ENCODE measurements around the gene DLG4.

DLG4 gene

DNA sequence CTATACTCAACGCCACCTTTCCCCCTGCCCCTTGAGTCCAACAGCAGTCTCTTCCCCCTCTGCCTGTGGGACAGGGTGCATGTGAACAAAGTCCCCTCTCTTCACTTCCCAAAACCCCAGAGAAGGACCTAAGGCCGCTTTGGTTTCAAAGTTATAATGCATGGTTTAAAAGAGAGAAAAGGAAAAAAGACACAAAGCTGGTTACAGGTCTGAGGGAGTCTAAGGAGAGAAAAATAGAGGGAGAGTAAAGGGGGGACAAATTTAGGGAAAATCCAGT lies 23.8 kb upstream of the DLG4 start:
- H3K27me3 ChIP-seq (ENCODE audit: insufficient read depth, low read depth): no peaks in the 10 kb centered on the region
- TF ChIP-seq, protein P1, sequence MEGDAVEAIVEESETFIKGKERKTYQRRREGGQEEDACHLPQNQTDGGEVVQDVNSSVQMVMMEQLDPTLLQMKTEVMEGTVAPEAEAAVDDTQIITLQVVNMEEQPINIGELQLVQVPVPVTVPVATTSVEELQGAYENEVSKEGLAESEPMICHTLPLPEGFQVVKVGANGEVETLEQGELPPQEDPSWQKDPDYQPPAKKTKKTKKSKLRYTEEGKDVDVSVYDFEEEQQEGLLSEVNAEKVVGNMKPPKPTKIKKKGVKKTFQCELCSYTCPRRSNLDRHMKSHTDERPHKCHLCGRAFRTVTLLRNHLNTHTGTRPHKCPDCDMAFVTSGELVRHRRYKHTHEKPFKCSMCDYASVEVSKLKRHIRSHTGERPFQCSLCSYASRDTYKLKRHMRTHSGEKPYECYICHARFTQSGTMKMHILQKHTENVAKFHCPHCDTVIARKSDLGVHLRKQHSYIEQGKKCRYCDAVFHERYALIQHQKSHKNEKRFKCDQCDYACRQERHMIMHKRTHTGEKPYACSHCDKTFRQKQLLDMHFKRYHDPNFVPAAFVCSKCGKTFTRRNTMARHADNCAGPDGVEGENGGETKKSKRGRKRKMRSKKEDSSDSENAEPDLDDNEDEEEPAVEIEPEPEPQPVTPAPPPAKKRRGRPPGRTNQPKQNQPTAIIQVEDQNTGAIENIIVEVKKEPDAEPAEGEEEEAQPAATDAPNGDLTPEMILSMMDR (conservative IDR thresholded peaks at IDR 0.05; ENCODE audit: low read depth, low read length): no peak
- H3K36me3 ChIP-seq (ENCODE audit: insufficient read depth): no peaks in the 10 kb centered on the region
- H3K79me2 ChIP-seq (ENCODE audit: insufficient read depth, low read depth): no peaks in the 10 kb centered on the region
- H3K4me1 ChIP-seq (ENCODE audit: low read depth, poor library complexity, severe bottlenecking): no peaks in the 10 kb centered on the region
- no peaks in the 10 kb centered on the region for H4K20me1 ChIP-seq (ENCODE audit: insufficient read depth)
- H3K4me2 ChIP-seq: no peak overlapping the region
- H2AFZ ChIP-seq (ENCODE audit: low read depth): no peak overlapping the region
- no peak overlapping the region for H3K9ac ChIP-seq
- no peak overlapping the region for H3K27ac ChIP-seq
- no peak overlapping the region for H3K4me3 ChIP-seq (IDR thresholded peaks at IDR 0.05; ENCODE audit: insufficient read depth, low read depth, low read length)

DNA sequence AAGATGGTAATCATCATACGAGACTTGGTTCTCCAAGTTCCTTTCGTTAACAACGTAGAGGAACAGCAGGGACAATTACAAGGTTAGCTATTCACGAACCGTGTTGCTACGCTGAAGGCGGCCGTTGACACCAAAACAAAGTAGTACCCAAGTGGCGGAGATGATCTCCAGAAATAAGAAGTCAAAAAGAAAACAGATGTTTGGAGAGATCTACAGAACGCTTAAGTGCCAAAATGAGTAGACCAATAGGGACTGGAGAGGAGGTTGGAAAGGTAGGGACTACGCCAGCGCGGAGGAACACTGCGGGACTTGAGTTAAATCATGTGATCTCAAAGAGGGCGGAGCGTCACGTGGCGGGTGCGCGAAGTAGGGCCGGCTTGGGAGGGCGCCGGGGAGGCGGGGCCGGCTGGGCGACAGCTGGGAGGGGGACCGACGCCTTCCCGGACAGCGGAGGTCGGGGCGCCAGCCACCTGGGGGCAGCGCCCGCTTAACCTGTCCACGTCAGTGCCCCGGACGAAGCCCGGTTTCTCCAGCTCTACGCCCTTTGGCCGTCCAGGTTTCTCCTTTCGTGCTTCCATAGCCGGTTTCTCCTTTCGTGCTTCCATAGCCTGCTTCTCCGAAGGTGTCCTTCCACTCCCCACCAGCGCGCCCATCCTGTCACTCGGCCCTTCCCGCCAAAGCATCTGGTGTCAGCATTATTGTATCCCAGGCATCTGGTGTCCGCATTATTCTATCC lies 23.2 kb upstream of the DLG4 start:
- H3K9ac ChIP-seq: peak overlapping the region; percentile 39; the same call in 1 of the 2 replicates

DNA sequence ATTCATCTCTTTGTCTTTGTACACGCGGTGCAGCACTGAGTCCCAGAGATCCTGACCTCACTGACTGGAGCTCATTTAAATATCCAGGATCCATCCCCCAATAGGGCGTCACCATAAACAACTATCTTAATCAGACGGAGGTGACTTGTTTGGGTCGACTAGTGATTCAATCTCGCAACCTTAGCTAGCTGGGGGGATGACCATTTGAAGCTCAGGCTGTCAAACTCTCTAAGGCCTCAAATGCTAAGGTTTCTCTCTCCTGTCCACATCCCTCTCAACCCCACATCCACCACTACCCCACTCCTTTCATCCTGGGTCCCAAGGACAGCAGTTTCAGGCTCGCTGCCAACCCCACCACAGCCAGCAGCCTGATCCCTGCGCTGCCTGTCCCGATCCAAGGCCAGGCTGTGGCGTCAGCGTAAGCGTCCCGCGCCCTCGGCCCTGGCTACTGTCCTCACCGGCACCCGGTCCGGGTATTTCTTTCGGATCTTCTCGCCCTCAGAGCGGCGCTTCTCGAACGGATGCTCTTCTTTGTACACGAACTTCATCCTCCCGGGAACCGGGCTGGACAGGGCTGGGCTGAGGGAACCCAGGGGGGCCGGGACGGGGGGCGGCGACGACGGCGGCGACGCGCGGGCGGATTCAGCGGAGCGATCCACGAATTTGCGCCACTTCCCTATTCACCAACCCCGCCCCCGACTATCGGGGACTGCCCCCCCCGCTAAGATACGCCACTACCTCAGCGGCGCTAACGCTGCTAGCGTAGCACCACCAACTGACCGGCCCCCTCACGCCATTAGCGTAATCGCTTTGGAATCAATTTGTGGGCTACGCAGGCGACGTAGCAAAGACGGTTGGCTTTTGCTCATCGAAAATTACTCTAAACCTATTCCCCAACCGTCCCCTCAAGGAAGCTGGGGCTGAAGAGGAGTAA lies 22.4 kb upstream of the DLG4 start, which contains the start of gene GABARAP:
Gene GABARAP (minus strand): TSS at position 667 of the 934 bp plus-strand sequence. CDS start 119 bp downstream, at position 548.
- H3K27me3 ChIP-seq (ENCODE audit: insufficient read depth, low read depth): no peaks in the 10 kb centered on the region
- H3K4me2 ChIP-seq: peak within 1 kb of the TSS; percentile 45; the same call in 1 of the 2 replicates
- H3K9ac ChIP-seq: peak within 1 kb of the TSS; percentile 39; the same call in 1 of the 2 replicates
- TF ChIP-seq, protein P1 (conservative IDR thresholded peaks at IDR 0.05; ENCODE audit: low read depth, low read length): no peak
- no peaks in the 10 kb centered on the region for H3K36me3 ChIP-seq (ENCODE audit: insufficient read depth)
- H4K20me1 ChIP-seq (ENCODE audit: insufficient read depth): no peaks in the 10 kb centered on the region
- no peak within 1 kb of the TSS for H3K4me3 ChIP-seq (IDR thresholded peaks at IDR 0.05; ENCODE audit: insufficient read depth, low read depth, low read length)
- H2AFZ ChIP-seq (ENCODE audit: low read depth): peak within 1 kb of the TSS; percentile 34; the same call in 1 of the 2 replicates
- H3K79me2 ChIP-seq (ENCODE audit: insufficient read depth, low read depth): no peaks in the 10 kb centered on the region
- H3K4me1 ChIP-seq (ENCODE audit: low read depth, poor library complexity, severe bottlenecking): no peaks in the 10 kb centered on the region
- peak within 1 kb of the TSS; percentile 39 for H3K27ac ChIP-seq

More for the DNA sequence above, 23.2 kb upstream of the DLG4 start:
- peak overlapping the region; percentile 39 for H3K27ac ChIP-seq
- no peaks in the 10 kb centered on the region for H4K20me1 ChIP-seq (ENCODE audit: insufficient read depth)
- peak overlapping the region; percentile 34; the same call in 1 of the 2 replicates for H2AFZ ChIP-seq (ENCODE audit: low read depth)
- no peak overlapping the region for H3K4me3 ChIP-seq (IDR thresholded peaks at IDR 0.05; ENCODE audit: insufficient read depth, low read depth, low read length)
- no peak overlapping the region for H3K4me2 ChIP-seq
- H3K36me3 ChIP-seq (ENCODE audit: insufficient read depth): no peaks in the 10 kb centered on the region
- no peaks in the 10 kb centered on the region for H3K4me1 ChIP-seq (ENCODE audit: low read depth, poor library complexity, severe bottlenecking)
- no peaks in the 10 kb centered on the region for H3K27me3 ChIP-seq (ENCODE audit: insufficient read depth, low read depth)
- no peaks in the 10 kb centered on the region for H3K79me2 ChIP-seq (ENCODE audit: insufficient read depth, low read depth)
- TF ChIP-seq, protein P1 (conservative IDR thresholded peaks at IDR 0.05; ENCODE audit: low read depth, low read length): no peak

DNA sequence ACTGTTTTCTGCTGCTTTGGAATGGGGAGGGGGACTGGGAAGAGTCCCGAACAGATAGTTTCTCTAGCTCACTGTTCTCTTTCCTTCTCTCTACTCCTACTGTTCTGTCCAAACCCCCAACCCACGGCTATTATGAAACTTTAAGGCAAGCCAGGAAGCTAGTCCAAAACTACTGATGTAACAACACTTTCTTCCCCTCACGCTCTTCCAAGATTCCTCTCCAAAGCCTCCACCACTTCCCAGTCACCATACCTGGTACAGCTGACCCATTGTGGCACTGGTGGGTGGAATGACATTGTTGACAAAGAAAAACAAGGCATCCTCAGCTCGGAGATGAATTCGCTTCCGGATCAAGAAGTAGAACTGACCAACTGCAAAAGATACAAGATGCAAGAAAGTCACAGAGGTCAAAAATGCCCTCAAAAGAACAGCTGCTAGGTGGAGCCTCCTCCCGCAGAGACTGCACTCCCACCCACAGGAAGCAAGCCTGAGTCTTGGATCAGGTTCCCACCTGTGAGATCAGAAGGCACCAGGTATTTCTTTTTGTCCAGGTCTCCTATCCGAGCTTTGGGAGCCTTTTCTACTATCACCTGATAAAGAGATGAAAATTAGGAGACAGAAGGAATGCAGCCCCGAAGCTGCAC lies 21.6 kb upstream of the DLG4 start:
- no peaks in the 10 kb centered on the region for H3K4me1 ChIP-seq (ENCODE audit: low read depth, poor library complexity, severe bottlenecking)
- H3K36me3 ChIP-seq (ENCODE audit: insufficient read depth): no peaks in the 10 kb centered on the region
- TF ChIP-seq, protein P1 (conservative IDR thresholded peaks at IDR 0.05; ENCODE audit: low read depth, low read length): no peak
- peak overlapping the region; percentile 45; the same call in 1 of the 2 replicates for H3K4me2 ChIP-seq
- peak overlapping the region; percentile 22; the same call in 1 of the 2 replicates for H3K27ac ChIP-seq
- H3K79me2 ChIP-seq (ENCODE audit: insufficient read depth, low read depth): no peaks in the 10 kb centered on the region
- no peaks in the 10 kb centered on the region for H3K27me3 ChIP-seq (ENCODE audit: insufficient read depth, low read depth)
- no peaks in the 10 kb centered on the region for H4K20me1 ChIP-seq (ENCODE audit: insufficient read depth)
- peak overlapping the region; percentile 37; the same call in 1 of the 2 replicates for H3K9ac ChIP-seq
- no peak overlapping the region for H3K4me3 ChIP-seq (IDR thresholded peaks at IDR 0.05; ENCODE audit: insufficient read depth, low read depth, low read length)
- no peak overlapping the region for H2AFZ ChIP-seq (ENCODE audit: low read depth)
